ENCODE measurements around the gene PACSIN1. TPM values are rescaled to one million over a fixed set of nuclear protein-coding genes. Genes with fewer than 3 reads are reported as not detected.

Gene PACSIN1
- total RNA-seq, 1 experiment from 2014 or later = 5.0 TPM

- Histone ChIP-seq H3K9me3 (ENCODE audit: control insufficient read depth in 1 of 2, insufficient read depth in 1 of 2, low read depth in 1 of 2, low read length in 2 of 2) (no peaks in the 10 kb centered on the region), H3K9ac (ENCODE audit: low read length) (no peak overlapping the region), H3K9me2 (ENCODE audit: insufficient read depth) (no peaks in the 10 kb centered on the region), H4K20me1 (ENCODE audit: insufficient read depth) (no peaks in the 10 kb centered on the region), H2AFZ (ENCODE audit: low read depth, low read length, poor library complexity, severe bottlenecking) (no peak overlapping the region), H3K4me3 (replicated peaks in 1 of 2; ENCODE audit: low read depth in 1 of 2, low read length in 2 of 2) (no peak overlapping the region), H3K36me3 (ENCODE audit: control insufficient read depth in 1 of 2, insufficient read depth in 2 of 2, low read length in 2 of 2) (no peaks in the 10 kb centered on the region), H3K79me2 (ENCODE audit: insufficient read depth, low read length) (no peaks in the 10 kb centered on the region), H3K4me1 (ENCODE audit: control insufficient read depth in 1 of 2, insufficient read depth in 2 of 2, low read length in 2 of 2) (peaks cover 20 to 30% of the 10 kb centered on the region in 2 experiments), H3K4me2 (ENCODE audit: low read length) (no peak overlapping the region), H3K27ac (ENCODE audit: low read depth, low read length) (no peak overlapping the region), H3K27me3 (ENCODE audit: insufficient read depth, low read length) (no peaks in the 10 kb centered on the region)
- no TSS peak for BruUV-seq (replicated peaks)
- ChIA-PET RAD21 (ENCODE audit: low non-redundant PET in 1 of 2, low total read pairs in 2 of 2, uncharacterized antibody in 2 of 2, unreplicated experiment in 2 of 2) (no interaction called here), POLR2A (no interaction called here), CTCF (no interaction called here)
- no peak for TF ChIP-seq JUND (IDR thresholded peaks at IDR 0.05)
- TF ChIP-seq, protein P1, sequence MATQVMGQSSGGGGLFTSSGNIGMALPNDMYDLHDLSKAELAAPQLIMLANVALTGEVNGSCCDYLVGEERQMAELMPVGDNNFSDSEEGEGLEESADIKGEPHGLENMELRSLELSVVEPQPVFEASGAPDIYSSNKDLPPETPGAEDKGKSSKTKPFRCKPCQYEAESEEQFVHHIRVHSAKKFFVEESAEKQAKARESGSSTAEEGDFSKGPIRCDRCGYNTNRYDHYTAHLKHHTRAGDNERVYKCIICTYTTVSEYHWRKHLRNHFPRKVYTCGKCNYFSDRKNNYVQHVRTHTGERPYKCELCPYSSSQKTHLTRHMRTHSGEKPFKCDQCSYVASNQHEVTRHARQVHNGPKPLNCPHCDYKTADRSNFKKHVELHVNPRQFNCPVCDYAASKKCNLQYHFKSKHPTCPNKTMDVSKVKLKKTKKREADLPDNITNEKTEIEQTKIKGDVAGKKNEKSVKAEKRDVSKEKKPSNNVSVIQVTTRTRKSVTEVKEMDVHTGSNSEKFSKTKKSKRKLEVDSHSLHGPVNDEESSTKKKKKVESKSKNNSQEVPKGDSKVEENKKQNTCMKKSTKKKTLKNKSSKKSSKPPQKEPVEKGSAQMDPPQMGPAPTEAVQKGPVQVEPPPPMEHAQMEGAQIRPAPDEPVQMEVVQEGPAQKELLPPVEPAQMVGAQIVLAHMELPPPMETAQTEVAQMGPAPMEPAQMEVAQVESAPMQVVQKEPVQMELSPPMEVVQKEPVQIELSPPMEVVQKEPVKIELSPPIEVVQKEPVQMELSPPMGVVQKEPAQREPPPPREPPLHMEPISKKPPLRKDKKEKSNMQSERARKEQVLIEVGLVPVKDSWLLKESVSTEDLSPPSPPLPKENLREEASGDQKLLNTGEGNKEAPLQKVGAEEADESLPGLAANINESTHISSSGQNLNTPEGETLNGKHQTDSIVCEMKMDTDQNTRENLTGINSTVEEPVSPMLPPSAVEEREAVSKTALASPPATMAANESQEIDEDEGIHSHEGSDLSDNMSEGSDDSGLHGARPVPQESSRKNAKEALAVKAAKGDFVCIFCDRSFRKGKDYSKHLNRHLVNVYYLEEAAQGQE (IDR thresholded peaks at IDR 0.05; ENCODE audit: low read depth) = no peak
- no peak for TF ChIP-seq SP1 (IDR thresholded peaks at IDR 0.05; ENCODE audit: low read depth)
- TF ChIP-seq, protein P2, sequence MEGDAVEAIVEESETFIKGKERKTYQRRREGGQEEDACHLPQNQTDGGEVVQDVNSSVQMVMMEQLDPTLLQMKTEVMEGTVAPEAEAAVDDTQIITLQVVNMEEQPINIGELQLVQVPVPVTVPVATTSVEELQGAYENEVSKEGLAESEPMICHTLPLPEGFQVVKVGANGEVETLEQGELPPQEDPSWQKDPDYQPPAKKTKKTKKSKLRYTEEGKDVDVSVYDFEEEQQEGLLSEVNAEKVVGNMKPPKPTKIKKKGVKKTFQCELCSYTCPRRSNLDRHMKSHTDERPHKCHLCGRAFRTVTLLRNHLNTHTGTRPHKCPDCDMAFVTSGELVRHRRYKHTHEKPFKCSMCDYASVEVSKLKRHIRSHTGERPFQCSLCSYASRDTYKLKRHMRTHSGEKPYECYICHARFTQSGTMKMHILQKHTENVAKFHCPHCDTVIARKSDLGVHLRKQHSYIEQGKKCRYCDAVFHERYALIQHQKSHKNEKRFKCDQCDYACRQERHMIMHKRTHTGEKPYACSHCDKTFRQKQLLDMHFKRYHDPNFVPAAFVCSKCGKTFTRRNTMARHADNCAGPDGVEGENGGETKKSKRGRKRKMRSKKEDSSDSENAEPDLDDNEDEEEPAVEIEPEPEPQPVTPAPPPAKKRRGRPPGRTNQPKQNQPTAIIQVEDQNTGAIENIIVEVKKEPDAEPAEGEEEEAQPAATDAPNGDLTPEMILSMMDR (IDR thresholded peaks at IDR 0.05 in 2 of 3, conservative IDR thresholded peaks at IDR 0.05 in 1 of 3; ENCODE audit: borderline replicate concordance in 1 of 3, insufficient read depth in 1 of 3, low read depth in 2 of 3, low read length in 2 of 3) = no peak
- TF ChIP-seq, protein P3, sequence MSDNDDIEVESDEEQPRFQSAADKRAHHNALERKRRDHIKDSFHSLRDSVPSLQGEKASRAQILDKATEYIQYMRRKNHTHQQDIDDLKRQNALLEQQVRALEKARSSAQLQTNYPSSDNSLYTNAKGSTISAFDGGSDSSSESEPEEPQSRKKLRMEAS (IDR thresholded peaks at IDR 0.05) = no peak
- TF ChIP-seq ELF1 (IDR thresholded peaks at IDR 0.05; ENCODE audit: borderline replicate concordance, low read depth) = no peak
- TF ChIP-seq POLR2AphosphoS5 (IDR thresholded peaks at IDR 0.05; ENCODE audit: low read depth, low read length) = no peak
- TF ChIP-seq CBX3 (IDR thresholded peaks at IDR 0.05; ENCODE audit: low read depth) = no peak
- TF ChIP-seq SRF (IDR thresholded peaks at IDR 0.05; ENCODE audit: low read depth) = no peak
- no peak for TF ChIP-seq EGR1 (IDR thresholded peaks at IDR 0.05; ENCODE audit: low read depth)
- DNase-seq (ENCODE audit: low read depth, low spot score) = no peak
- intact Hi-C loops (cut with micrococcal nuclease) = no loop called here
- ATAC-seq = peak; percentile 45; the same call in 1 of the 2 replicates
These were observed 79.0 kb downstream of the PACSIN1 start for GRCh38 chr6:34544776-34545471.
